OCI-LY7 (cell line): ENCODE results near the gene MORN5. TPM values are rescaled to one million over a fixed set of nuclear protein-coding genes. Genes with fewer than 3 reads are reported as not detected.

Experiments
- BruUV-seq: library from RNA; stranded (reverse); fragments of 400-500 nt; replicated peaks from 2 replicates; lab custom pipeline; 2021; lab: Mats Ljungman, UMichigan
- CTCF ChIA-PET: fragments of 300-600 bp; sonication (Branson Sonifier 250); formaldehyde crosslinking; loops from one replicate; lab custom pipeline; 2022; ENCODE audit warnings: antibody characterized with exemption; ENCODE audit not compliant: unreplicated experiment; lab: Charles Lee
- POLR2A ChIA-PET: fragments of 300-600 bp; sonication (Branson Sonifier 250); formaldehyde crosslinking; loops from one replicate; lab custom pipeline; 2022; ENCODE audit warnings: antibody characterized with exemption; lab: Charles Lee
- DNase-seq: peaks from one replicate; pipeline ENCODE4 v3.0.0-alpha.2; 2015; ENCODE audit warnings: low spot score
- H2AFZ ChIP-seq: fragments of 200-600 bp; sonication (generic), shearing (Covaris generic); 2 replicates; pipeline ENCODE4 v1.6.1; 2014; ENCODE audit warnings: mild to moderate bottlenecking, antibody characterized with exemption, low read length, moderate library complexity
- H3K27ac ChIP-seq: fragments of 200-600 bp; sonication (generic); 2 replicates; pipeline ENCODE4 v1.5.1; 2014; ENCODE audit warnings: mixed run types, low read depth, mild to moderate bottlenecking, moderate library complexity, low read length, inconsistent platforms; ENCODE audit not compliant: poor library complexity, severe bottlenecking
- H3K36me3 ChIP-seq: fragments of 200-600 bp; sonication (generic); 2 replicates; pipeline ENCODE4 v1.6.1; 2014; ENCODE audit warnings: mild to moderate bottlenecking, antibody characterized with exemption, low read length, moderate library complexity, mixed read lengths; ENCODE audit not compliant: insufficient read depth
- H3K4me1 ChIP-seq: fragments of 200-600 bp; sonication (generic); 2 replicates; pipeline ENCODE4 v1.5.1; 2014; ENCODE audit warnings: mild to moderate bottlenecking, low read length; ENCODE audit not compliant: insufficient read depth, poor library complexity, severe bottlenecking
- H3K4me2 ChIP-seq: fragments of 200-600 bp; sonication (generic); 2 replicates; pipeline ENCODE4 v1.6.1; 2014; ENCODE audit warnings: mild to moderate bottlenecking, low read length
- H3K4me3 ChIP-seq: fragments of 200-600 bp; sonication (generic); 2 replicates; pipeline ENCODE4 v1.5.1; 2014; ENCODE audit warnings: mild to moderate bottlenecking, low read depth, low read length; ENCODE audit not compliant: poor library complexity, severe bottlenecking
- H3K79me2 ChIP-seq: fragments of 200-600 bp; sonication (generic); 2 replicates; pipeline ENCODE4 v1.6.1; 2016; ENCODE audit warnings: low read depth, mild to moderate bottlenecking, low read length, moderate library complexity, mixed read lengths; ENCODE audit not compliant: insufficient read depth
- H3K9me2 ChIP-seq: fragments of 200-600 bp; sonication (generic); 2 replicates; pipeline ENCODE4 v1.6.1; 2016; ENCODE audit warnings: mild to moderate bottlenecking, low read length, mixed read lengths; ENCODE audit not compliant: insufficient read depth
- H3K9me3 ChIP-seq: fragments of 200-600 bp; sonication (generic); 2 replicates; pipeline ENCODE4 v1.6.1; 2014; ENCODE audit warnings: mild to moderate bottlenecking, mixed run types, low read length, mixed read lengths
- H4K20me1 ChIP-seq: fragments of 200-600 bp; sonication (generic); 2 replicates; pipeline ENCODE4 v1.6.1; 2014; ENCODE audit warnings: mild to moderate bottlenecking, antibody characterized with exemption, low read length, moderate library complexity, mixed read lengths; ENCODE audit not compliant: insufficient read depth
- EZH2phosphoT487 ChIP-seq: fragments of 200-600 bp; sonication (generic); IDR thresholded peaks from 2 replicates; pipeline ENCODE4 v1.6.1; 2018; ENCODE audit warnings: low read depth, borderline replicate concordance, mild to moderate bottlenecking, mixed run types, antibody characterized with exemption, low read length, moderate library complexity, mixed read lengths
- intact Hi-C: fragments of 100-400 bp; cut with micrococcal nuclease; formaldehyde crosslinking; loops from one replicate; pipeline ENCODE4 v1.10.0; 2022; ENCODE audit not compliant: unreplicated experiment
- total RNA-seq, 2 experiments: library from RNA; depleted of rRNA in 1 of 2; stranded (reverse); fragments of >200 nt in 1 of 2; shearing (Covaris generic) in 1 of 2; gene quantifications; 2 replicates each; pipeline ENCODE4 v1.2.3, GENCODE V29; 2014 to 2022
- TF ChIP-seq, protein P1 (sequence below): fragments of 200-600 bp; sonication (generic); conservative IDR thresholded peaks from 2 replicates; pipeline ENCODE4 v1.5.1; 2014; ENCODE audit warnings: mild to moderate bottlenecking, antibody characterized with exemption, low read length, moderate library complexity, mixed read lengths

The MORN5 gene
- total RNA-seq, 2 experiments from 2014 or later: not detected

DNA sequence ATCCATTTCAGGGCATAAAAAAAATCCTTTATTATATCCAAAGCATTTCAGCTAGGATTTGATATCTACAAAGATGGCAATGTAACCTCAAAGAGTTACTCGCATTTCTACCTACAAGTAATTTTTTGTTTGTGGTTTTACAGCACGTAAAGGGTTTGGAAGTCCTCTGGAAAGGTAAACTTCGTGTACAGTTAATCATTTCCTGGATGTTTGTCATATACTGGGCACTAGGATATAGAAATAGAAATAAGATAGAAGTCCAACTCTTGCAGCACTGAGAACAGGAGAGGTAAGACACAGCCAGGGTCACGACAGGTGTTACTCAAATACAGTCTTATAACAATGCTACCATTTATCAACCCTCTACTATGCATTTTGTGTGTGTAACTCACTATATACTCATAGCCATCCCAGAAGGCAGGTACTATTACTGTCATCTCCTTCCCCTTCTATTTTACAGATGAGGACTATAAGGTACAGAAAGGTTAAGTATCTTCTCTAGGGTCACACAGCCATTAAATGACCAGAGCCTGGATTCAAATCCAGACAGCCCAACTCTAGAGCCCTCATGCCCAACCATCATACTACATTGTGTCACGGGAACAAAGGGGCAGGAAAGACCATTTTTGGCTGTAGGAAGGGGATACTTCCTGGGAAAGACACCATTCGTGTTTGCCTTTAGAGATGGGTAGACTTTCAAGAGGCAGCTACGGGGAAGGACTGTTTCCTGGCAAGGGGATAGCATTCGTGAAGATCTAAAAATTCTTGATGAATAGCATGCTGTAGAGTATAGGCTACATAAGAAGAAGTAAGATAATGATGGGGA lies 19.1 kb upstream of the MORN5 start:
- H3K79me2 ChIP-seq: no peaks in the 10 kb centered on the region
- BruUV-seq: no TSS peak
- H4K20me1 ChIP-seq: no peaks in the 10 kb centered on the region
- TF ChIP-seq, protein P1, sequence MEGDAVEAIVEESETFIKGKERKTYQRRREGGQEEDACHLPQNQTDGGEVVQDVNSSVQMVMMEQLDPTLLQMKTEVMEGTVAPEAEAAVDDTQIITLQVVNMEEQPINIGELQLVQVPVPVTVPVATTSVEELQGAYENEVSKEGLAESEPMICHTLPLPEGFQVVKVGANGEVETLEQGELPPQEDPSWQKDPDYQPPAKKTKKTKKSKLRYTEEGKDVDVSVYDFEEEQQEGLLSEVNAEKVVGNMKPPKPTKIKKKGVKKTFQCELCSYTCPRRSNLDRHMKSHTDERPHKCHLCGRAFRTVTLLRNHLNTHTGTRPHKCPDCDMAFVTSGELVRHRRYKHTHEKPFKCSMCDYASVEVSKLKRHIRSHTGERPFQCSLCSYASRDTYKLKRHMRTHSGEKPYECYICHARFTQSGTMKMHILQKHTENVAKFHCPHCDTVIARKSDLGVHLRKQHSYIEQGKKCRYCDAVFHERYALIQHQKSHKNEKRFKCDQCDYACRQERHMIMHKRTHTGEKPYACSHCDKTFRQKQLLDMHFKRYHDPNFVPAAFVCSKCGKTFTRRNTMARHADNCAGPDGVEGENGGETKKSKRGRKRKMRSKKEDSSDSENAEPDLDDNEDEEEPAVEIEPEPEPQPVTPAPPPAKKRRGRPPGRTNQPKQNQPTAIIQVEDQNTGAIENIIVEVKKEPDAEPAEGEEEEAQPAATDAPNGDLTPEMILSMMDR: no peak
- TF ChIP-seq EZH2phosphoT487: no peak
- H3K27ac ChIP-seq: no peak overlapping the region
- POLR2A ChIA-PET: no interaction called here
- no peaks in the 10 kb centered on the region for H3K4me1 ChIP-seq
- no peak for DNase-seq
- H3K4me3 ChIP-seq: no peak overlapping the region
- H3K36me3 ChIP-seq: peaks cover 37% of the 10 kb centered on the region
- H3K4me2 ChIP-seq: no peak overlapping the region
- H3K9me3 ChIP-seq: no peaks in the 10 kb centered on the region
- CTCF ChIA-PET: no interaction called here
- H2AFZ ChIP-seq: no peak overlapping the region
- H3K9me2 ChIP-seq: no peaks in the 10 kb centered on the region
- intact Hi-C loops: no loop called here

GRCh38 chr9:122141671-122142070 lies 18.0 kb upstream of the MORN5 start:
- H3K4me2 ChIP-seq: no peak overlapping the region
- H3K9me2 ChIP-seq: no peaks in the 10 kb centered on the region
- TF ChIP-seq EZH2phosphoT487: no peak
- TF ChIP-seq, protein P1: no peak
- intact Hi-C loops: no loop called here
- H3K4me3 ChIP-seq: no peak overlapping the region
- H3K79me2 ChIP-seq: no peaks in the 10 kb centered on the region
- H2AFZ ChIP-seq: no peak overlapping the region
- no peak overlapping the region for H3K27ac ChIP-seq
- H3K4me1 ChIP-seq: no peaks in the 10 kb centered on the region
- BruUV-seq: TSS peak; percentile 28
- CTCF ChIA-PET: no interaction called here
- H4K20me1 ChIP-seq: no peaks in the 10 kb centered on the region
- no peaks in the 10 kb centered on the region for H3K9me3 ChIP-seq
- POLR2A ChIA-PET: no interaction called here
- H3K36me3 ChIP-seq: peaks cover 48% of the 10 kb centered on the region
- no peak for DNase-seq

DNA sequence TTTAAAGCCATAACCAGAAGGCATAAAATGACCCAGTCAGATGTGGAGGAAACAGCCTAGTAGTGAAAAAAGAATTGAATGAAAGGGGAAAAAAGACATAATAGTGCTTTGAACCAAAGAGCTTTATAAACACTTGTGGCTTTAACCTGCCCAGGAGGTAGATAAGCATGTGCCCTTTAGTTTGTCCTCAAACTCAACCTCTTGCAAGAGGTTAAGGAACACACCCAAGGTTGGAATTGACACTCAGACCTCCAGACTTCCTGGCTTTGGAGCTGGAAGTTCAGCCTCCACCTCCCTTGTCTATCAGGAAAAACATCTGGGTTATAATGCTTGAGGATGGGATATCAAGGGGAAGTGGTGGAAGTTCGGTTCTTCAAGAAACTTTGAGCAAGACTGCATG lies 16.4 kb upstream of the MORN5 start:
- H3K9me3 ChIP-seq: no peaks in the 10 kb centered on the region
- H3K79me2 ChIP-seq: no peaks in the 10 kb centered on the region
- TF ChIP-seq, protein P1: no peak
- TF ChIP-seq EZH2phosphoT487: no peak
- H3K36me3 ChIP-seq: peaks cover 63% of the 10 kb centered on the region
- ChIA-PET CTCF (no interaction called here), POLR2A (interaction anchor here (1.4 kb wide), 1 partner anchor 11 kb away, joined by 3 read pairs; no protein-coding TSS in a partner anchor)
- H2AFZ ChIP-seq: no peak overlapping the region
- BruUV-seq: no TSS peak
- no peaks in the 10 kb centered on the region for H3K9me2 ChIP-seq
- H3K4me1 ChIP-seq: no peaks in the 10 kb centered on the region
- no peak overlapping the region for H3K27ac ChIP-seq
- H4K20me1 ChIP-seq: no peaks in the 10 kb centered on the region
- no peak for DNase-seq
- intact Hi-C loops: no loop called here
- no peak overlapping the region for H3K4me2 ChIP-seq
- H3K4me3 ChIP-seq: no peak overlapping the region
